Activated CD8-positive, alpha-beta memory T cell treated with anti-CD3 and anti-CD28 coated beads for 1 hour (primary cell): Measurements from ENCODE around the gene ITGA1.
"Not testable (repeated sequence)": the region's sequence is repeated elsewhere in the genome, so short reads cannot be mapped to it uniquely, and the experiment has no call there.

ENCODE experiments used
- DNase-seq, 2 donors: peaks; one replicate each; pipeline ENCODE4 v3.0.0-alpha.2; 2020; ENCODE audit warnings: low read depth in 1 of 2; ENCODE audit errors: extremely low read depth in 1 of 2

ITGA1 gene

DNA sequence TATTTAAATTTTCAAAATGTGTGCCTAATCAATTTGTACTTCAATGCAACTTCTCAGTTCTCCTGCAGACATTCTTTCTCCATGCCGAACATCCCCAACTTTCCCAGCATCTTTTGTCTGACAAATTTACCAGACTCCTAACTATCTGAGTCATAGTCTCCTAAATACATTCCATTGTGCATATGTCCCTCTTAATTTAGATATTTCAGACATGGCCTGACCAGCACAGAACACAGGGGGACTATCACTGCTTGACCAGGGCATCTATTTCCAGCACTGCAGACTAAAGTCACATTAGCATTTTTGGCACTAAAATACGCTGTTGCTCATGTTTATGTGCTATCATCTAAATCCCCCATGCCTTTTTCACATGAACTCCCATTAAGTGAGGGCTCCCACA is 71.9 kb downstream of the ITGA1 start:
- DNase-seq: no peak

DNA sequence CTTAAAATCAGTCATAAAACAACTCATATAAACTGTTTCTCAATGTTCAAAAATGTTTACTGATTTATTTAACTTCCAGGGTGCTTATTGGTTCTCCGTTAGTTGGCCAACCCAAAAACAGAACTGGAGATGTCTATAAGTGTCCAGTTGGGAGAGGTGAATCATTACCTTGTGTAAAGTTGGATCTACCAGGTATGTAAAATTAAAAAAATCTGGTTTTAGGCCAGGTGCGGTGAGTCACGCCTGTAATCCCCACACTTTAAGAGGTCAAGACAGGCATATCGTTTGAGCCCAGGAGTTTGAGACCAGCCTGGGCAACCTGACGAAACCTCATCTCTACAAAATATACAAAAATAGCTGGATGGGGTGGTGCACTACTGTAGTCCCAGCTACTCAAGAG is 73.7 kb downstream of the ITGA1 start:
- no peak for DNase-seq

DNA sequence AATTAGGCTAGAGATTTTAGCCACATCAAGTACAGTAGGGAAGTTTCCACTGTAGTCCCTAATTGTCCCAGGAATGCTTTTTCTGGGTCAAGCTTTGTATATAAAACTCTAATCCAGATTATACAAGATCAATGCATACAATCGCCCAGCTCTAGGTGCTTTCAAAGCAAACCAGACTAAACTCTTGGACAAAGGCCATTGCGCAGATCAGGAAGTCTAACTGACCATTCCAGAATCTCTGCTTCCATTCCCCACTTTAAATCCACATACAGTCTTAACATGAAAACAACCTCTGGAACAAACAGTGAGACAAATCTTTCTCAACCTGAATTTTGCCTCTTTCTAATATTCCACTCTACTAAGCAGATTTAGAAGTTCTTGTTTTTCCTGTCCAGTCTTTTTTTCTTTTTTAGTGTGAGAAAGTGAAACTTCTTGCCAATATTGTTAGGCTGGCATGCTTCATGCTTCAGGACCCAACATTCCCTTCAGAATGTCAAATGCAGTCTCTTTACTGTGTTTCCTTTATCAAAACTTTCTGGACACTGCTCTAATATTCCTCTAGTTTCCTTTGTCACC is 76.1 kb downstream of the ITGA1 start:
- no peak for DNase-seq

DNA sequence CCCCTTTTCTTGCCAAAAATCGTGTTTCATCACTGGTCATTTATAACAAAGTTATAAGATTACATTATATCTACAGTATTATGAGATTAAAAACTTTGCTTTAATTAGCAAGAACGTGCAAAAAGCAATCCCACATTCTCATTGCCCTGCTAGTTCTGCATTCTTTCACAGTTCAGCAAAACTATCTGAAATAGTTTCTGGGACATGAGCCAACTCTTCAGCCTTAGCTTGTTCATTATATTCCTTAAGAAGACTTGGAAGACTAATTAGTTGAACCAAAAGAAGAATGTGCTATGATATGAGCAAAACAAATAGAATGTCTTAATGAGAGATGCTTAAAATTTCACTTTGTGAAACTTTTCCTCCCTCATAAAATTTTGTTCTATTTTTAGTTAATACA is 76.7 kb downstream of the ITGA1 start:
- no peak for DNase-seq

DNA sequence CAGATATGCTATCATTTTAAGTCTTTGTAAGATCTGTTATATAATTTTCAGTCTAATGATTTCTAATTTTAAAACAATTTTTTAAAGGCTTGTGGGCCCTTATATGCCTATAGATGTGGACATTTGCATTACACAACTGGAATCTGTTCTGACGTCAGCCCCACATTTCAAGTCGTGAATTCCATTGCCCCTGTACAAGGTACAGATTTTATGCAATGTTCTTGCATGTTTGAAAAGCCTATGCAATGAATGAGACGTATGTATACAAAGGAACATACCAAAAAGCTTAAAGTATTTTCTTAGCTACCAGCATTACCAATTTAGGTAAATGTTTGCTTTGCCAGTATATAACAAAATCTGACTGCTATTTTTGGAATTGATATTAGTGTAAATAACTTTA is 77.2 kb downstream of the ITGA1 start:
- DNase-seq: no peak

DNA sequence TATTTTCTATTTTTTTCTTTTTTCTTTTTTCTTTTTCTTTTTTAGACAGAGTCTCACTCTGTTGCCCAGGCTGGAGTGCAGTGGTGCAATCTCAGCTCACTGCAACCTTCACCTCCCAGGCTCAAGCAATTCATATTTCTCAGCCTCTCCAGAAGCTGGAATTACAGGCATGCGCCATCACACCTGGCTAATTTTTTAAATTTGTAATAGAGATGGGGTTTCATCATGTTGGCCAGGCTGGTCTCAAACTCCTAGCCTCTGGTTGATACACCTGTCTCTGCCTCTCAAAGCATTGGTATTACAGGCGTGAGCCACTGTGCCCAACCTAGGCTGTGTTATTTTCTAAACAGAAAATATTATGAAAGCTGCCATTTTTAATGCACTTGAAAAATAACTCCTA is 78.3 kb downstream of the ITGA1 start:
- DNase-seq: not testable (repeated sequence)

DNA sequence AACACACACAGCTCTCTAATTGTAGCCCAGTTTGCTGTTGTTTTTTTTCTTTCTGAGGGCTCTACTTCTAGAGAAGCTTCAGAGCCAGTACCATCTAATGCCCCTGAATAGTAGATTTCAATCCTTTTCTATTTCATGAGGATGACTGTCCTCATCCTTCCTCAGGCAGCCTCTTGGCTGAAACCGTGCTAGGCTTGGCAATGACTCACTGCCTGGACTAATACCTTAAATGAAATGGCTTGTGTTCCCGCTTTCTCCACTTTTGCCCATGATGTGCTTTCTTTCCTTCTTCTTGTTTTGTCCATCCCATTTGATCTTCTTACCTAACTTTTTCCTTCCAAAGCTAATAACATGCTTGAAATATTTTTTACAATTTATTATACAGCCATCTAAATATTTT is 80.1 kb downstream of the ITGA1 start:
- no peak for DNase-seq

DNA sequence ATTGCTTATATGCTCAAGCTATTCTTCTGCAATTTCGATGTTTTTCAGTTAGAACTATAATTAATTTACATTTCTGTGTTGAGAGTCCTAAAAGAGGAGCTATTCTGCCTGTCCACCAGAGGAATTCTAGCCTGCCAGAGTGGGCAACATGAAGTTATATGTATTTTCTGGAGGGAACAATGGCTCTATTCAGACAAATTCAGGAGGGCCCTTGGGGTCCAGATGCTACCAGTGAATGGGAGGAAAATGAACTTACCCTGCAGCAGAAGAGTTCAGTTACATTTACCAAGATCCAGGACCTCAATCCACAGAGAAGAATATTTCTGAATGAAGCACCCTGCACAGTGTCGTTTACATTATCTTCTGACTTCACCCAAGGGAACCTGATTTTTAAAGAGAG is 80.7 kb downstream of the ITGA1 start:
- no peak for DNase-seq

DNA sequence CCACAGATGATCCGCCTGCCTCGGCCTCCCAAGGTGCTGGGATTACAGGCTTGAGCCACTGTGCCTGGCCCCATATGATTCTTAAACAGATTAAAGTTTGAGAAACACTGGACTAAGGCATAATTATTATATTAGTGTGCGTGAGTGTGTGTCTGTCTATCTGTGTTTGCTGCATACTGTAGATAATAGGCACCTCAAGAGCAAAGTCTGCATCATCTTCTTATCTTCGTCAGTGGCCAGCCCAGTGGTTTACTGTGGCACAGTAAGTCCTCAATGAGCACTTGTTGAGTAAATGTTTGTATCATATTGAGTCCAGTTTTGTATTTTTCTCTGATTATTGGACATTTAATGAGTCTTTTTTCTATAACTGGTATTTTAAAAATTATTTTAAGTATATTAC is 81.7 kb downstream of the ITGA1 start:
- no peak for DNase-seq

DNA sequence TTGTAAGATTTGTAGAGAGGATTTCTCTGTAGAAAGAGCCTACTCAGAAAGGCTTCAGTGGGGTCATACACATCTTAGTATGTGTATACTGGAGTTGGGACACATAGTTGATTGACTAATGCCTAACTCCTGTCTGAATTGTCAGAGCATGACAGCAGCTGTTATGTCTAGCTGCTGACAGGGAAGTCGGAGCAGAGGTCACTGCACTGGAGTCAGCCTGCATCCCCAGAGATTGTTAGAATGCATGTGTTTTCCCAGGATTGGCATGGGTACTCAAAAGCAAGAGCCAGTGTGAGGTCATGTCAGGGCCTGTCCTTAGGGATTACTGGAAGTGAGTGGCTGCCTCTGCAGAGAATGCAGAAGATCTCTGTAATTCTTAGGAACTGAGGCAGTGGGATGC is 82.7 kb downstream of the ITGA1 start:
- no peak for DNase-seq

DNA sequence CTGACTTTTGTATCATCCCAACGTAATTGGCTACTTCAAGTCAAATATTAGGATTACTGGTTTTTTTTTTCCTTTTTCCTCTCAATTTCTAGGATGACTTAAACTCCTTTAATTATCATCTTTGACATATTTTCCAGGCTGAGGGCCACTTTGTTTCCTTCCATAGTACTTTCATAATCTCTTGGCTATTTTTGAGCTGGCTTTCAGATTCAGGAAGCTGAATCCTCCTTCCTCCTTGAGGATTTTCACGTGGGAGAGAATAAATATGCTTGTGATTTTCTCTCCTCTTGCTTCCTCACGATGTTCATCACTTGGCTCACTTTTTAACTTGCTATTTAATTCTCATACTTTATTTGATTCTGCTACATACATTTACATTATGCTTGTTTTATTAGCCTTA is 88.1 kb downstream of the ITGA1 start:
- no peak for DNase-seq

DNA sequence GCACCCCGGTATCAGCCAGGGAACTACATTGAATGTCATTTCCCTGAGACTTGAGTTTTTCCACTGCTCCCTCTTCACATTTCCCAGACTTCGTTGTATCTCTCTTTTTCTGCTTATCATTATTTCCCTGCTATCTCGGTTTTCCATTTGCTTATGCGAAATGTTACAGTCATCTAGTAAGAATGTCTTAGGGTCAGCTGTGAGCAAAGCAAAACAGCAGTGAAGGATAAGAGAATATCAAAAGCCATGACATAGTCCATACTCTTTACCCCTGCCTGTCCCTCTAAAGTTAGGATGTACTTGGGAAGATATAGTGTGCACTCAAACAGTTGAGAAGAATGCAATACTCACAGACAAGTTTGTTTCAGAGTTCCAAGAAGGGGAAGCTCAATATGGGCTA is 88.7 kb downstream of the ITGA1 start:
- DNase-seq: no peak

DNA sequence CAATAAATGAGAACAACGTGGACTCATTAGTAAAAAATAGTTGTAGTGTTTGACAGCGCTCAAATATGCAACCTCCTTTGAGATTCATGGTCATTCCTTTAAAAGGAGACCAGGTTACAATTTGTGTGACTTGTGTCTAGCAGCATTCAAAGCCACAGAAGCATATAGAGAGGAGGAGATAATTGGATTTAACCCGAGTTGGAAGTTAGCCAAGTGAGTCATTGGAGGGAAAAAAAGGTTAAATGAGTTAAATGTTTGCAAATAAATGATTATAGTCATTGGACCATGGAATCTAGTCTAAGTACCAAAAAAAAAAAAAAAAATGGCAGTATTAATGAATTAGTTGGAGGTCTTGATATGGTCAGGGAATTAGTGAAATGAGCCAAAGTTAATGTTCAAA is 90.9 kb downstream of the ITGA1 start:
- DNase-seq: no peak

DNA sequence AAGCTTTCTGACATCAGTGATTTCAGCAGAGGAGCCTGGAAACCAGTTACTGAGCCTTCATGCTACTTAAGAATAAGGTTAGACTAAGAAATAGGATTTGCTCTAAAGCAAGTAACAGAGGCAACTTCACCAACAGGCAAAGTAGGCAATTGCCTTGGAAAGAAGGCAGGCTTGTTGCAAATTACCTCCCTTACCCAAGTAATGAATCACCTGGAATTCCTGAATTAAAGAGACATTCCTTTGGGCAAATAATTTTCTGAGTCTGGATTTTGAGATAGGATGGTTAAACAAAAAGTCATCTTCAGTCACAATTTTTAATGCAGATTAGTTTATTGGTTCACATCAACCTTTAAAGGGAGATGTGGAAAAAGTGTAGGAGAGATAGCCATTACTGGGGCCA is 92.8 kb downstream of the ITGA1 start:
- DNase-seq: no peak

DNA sequence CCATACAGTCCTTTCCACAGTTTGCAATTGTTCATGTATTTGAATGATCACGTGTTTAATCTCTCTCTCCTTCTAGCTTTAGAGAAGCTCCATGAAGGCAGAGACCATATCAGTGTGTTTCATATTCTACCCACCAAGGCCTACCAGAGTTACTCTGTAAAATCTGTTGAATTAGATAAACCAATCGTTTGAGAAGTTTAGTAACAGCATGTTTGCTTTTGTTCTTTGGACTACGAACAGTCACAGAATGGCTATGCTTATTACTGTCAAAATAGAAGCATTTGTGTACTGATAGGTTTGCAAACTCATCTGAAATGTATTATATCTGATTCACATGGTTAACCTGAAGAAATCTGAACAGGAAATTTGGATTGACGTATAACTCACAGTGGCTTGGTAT is 93.8 kb downstream of the ITGA1 start:
- no peak for DNase-seq

DNA sequence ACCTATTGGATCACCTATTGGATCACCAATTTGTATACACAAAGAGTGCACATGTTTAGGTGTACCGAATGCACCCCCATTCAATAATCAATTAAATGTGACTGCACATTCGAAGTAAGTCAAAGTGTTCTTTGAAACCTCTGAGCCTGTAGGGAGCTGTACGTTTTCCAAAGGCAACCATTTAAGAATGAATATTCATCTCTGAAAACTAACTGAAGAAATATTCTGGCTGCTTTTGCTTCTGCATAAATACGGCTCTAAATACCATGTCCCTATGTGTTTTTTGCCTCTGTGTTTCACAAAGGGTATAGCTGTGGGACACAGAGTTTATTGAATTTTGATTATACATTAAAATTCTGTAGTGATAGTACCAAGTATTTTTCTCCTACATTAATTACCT is 95.4 kb downstream of the ITGA1 start:
- DNase-seq: no peak

DNA sequence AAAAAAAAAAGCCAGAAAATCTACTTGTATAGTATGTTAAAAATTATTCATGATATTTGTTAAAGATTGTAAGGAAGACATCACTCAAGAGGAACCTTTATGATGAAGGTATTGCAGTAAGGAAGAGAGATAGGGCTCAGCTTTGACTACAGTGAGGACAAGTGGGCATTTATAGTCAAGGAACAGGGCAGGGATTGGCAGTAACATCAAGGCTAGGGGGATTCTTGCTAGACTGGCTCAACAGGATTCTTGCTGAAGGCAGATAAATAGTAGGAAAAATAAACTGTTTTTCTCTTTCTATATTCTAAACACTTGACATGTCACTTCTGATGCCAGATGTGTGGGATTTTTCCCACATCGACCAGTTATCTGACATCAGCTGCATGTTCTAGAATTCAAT is 96.7 kb downstream of the ITGA1 start:
- no peak for DNase-seq

DNA sequence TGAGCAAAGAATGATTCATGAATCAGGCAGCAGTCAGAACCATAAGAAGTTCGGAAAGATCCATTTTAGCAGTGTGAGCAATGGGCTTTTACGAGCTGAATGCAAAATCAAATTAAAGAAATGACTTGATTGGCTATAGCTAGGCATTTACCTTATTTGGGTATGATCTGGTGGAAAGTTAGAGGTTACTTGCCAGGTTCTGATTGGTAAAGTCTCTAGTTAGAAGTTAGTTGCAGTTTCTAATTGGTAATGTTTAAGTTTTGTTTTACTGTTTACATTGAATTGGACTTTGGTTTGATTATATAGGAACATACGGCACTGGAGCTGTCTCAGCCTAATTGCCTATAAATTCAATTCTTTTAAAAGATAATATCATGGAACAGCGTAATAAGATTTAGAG is 97.9 kb downstream of the ITGA1 start:
- no peak for DNase-seq

DNA sequence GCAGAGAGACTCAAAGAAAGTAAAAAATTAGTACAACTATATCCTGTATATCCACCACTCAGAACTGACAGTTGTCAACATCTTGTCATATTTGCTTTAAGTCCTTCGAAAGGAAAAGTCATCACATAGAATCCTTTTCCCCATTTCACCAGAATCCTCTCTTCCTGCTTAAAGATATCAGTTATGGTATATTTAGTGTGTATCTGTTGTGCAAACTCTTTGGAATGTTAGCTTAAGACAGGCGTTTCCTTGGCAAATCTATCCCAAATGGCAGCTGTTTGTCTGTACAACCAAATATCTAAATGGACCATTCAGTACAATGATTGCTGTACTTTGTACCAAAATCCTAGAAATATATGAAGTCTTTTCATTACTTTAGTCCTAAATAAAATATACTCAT is 98.5 kb downstream of the ITGA1 start:
- no peak for DNase-seq

DNA sequence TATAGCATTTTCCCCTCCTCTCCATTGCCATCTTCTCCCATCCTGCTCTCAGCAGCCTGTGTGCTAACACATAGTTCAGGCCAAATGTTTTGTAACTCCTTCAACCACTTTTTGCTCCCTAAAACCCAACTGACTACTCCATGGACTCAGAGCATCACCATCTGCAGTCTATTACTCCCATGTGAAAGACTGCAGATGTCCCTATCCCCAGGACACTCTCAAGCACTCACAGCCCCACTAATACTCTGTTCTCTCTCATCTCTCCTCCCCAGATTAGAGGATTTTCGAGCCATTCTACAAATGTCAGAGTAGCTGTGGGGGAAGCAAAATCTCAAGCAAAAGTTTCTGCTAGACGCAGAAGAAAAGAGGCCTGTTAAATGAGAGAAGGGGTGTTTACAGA is 99.3 kb downstream of the ITGA1 start:
- no peak for DNase-seq

DNA sequence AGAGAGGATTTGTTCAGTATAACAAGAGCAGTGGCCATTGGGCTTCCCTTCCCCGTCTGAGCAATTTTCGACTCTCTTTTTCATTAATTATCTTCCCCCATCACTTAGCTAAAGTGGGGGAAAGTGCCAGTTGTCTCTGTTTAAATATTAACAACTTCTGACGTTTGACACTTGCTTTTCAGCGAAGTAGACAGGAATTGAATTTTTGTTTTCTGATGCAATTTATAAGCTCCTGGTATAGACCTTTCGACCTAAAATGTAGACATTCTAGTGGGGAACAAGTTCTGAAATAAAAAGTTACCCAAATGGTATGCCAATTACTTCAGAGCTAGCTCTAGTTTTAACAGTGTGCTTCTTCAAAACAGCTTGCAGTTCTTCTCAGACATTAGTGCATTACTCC is 100.6 kb downstream of the ITGA1 start:
- DNase-seq: no peak

DNA sequence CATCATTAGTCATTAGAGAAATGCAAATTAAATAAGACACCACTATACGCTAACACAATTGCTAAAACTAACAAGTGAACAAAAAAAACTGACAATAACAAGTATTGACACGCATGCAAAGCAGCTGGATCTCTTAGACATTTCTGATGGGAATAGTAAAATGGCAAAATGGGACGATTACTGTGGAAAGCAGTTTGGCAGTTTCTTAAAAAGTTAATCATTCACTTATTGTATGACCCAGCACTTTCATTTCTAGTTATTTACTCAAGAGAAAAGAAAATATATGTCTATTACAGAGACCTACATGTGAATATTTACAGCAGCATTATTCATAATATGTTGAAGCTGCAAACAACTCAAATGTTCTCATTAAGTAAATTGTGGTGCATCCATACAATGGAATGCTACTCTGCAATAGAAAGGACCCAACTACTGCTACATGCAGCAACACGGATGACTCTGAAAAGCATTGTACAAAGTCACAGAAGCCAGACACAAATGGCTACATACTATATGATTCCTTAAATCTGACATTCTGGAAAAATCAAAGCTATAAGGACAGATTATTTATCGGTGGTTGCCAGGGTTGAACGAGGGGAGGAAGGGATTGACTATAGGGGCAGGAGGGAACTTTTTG is 104.6 kb downstream of the ITGA1 start:
- no peak for DNase-seq

DNA sequence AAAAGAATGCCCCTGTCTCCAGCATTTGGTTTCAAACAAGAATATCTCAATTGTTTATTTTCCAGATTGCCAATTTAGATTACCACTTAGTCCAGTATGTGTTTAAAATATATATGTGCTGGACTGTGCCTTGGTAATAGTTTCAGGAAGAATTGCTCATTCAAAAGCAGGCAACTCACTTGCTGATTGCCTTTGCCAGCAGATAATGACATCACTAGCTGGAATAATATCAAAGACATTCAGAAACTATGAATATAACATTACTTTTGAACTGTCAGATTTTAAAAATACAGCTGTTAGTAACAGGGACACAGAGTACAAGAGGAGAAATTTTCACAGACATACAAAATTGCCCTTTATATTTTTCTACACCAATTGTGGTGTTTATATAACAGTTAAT is 105.4 kb downstream of the ITGA1 start:
- no peak for DNase-seq
